HepG2 (cell line): ENCODE measurements around the gene PIP4K2B. TPM values are rescaled to one million over a fixed set of nuclear protein-coding genes. Genes with fewer than 3 reads are reported as not detected.

Source experiments
- AKAP8 ChIP-seq: sonication (generic); formaldehyde crosslinking; IDR thresholded peaks from 2 replicates; pipeline ENCODE4 v1.5.1; 2020; ENCODE audit warnings: mild to moderate bottlenecking, missing genetic modification reagents
- KAT7 ChIP-seq: IDR thresholded peaks from 2 replicates; pipeline ENCODE4 v1.6.1; 2018; ENCODE audit warnings: borderline replicate concordance, missing compliant biosample characterization
- KDM5B ChIP-seq: sonication (generic); formaldehyde crosslinking; IDR thresholded peaks from 2 replicates; pipeline ENCODE4 v1.4.0; 2020; ENCODE audit warnings: missing genetic modification reagents, mild to moderate bottlenecking, borderline replicate concordance
- NCOA1 ChIP-seq: sonication (generic); formaldehyde crosslinking; IDR thresholded peaks from 2 replicates; pipeline ENCODE4 v1.9.0; 2021; ENCODE audit warnings: missing genetic modification reagents
- TOE1 ChIP-seq: sonication (generic); formaldehyde crosslinking; IDR thresholded peaks from 2 replicates; pipeline ENCODE4 v1.4.0; 2020; ENCODE audit warnings: mild to moderate bottlenecking, missing genetic modification reagents
- XBP1 ChIP-seq: sonication (generic); formaldehyde crosslinking; IDR thresholded peaks from 2 replicates; pipeline ENCODE4 v1.5.0; 2020; ENCODE audit warnings: missing genetic modification reagents
- ZC3H4 ChIP-seq: sonication (generic); formaldehyde crosslinking; IDR thresholded peaks from 2 replicates; pipeline ENCODE4 v1.4.0; 2020; ENCODE audit warnings: missing genetic modification reagents, borderline replicate concordance
- ZFP37 ChIP-seq: sonication (generic); formaldehyde crosslinking; IDR thresholded peaks from 2 replicates; pipeline ENCODE4 v1.4.0; 2020; ENCODE audit warnings: missing genetic modification reagents, borderline replicate concordance
- ZFP41 ChIP-seq: sonication (generic); formaldehyde crosslinking; IDR thresholded peaks from 2 replicates; pipeline ENCODE4 v1.4.0; 2020; ENCODE audit warnings: mild to moderate bottlenecking, missing genetic modification reagents, borderline replicate concordance
- ZKSCAN8 ChIP-seq: IDR thresholded peaks from 2 replicates; pipeline ENCODE4 v1.6.1; 2016; ENCODE audit warnings: borderline replicate concordance, missing genetic modification reagents, missing compliant biosample characterization
- ZNF781 ChIP-seq: sonication (generic); formaldehyde crosslinking; IDR thresholded peaks from 2 replicates; pipeline ENCODE4 v1.5.1; 2020; ENCODE audit warnings: borderline replicate concordance, mild to moderate bottlenecking, missing genetic modification reagents; ENCODE audit errors: not compliant biosample characterization
- ZZZ3 ChIP-seq: sonication (generic); formaldehyde crosslinking; IDR thresholded peaks from 2 replicates; pipeline ENCODE4 v1.4.0; 2020; ENCODE audit warnings: missing genetic modification reagents, mild to moderate bottlenecking, borderline replicate concordance
- polyA plus RNA-seq, 8 experiments: library from polyadenylated mRNA; depleted of rRNA in 3 of 8; stranded (reverse) in 7 of 8; unstranded in 1 of 8; fragments of >200 nt; fragmentation: Illumina TruSeq in 4 of 8; extraction: Trizol in 4 of 8; gene quantifications; 2 replicates each; pipeline versions ENCODE4 v1.2.1 to v1.2.3, GENCODE V29; 2011 to 2016; ENCODE audit warnings: low read depth in 4 of 8, missing spikeins in 1 of 8, mixed read lengths in 1 of 8; ENCODE audit not compliant: insufficient read depth in 1 of 8
- total RNA-seq, 5 experiments: library from RNA; depleted of rRNA; stranded (reverse); fragments of >200 nt; fragmentation: Illumina TruSeq; extraction: Trizol; gene quantifications; 2 replicates each; pipeline ENCODE4 v1.2.3, GENCODE V29; 2016; ENCODE audit warnings: low read depth in 1 of 5
- TF ChIP-seq, protein P1 (sequence below): sonication (generic); formaldehyde crosslinking; IDR thresholded peaks from 2 replicates; pipeline ENCODE4 v1.4.0; 2020; ENCODE audit warnings: missing genetic modification reagents, borderline replicate concordance
- TF ChIP-seq, protein P2 (sequence below): sonication (generic); formaldehyde crosslinking; IDR thresholded peaks from 2 replicates; pipeline ENCODE4 v1.4.0; 2020; ENCODE audit warnings: missing genetic modification reagents, borderline replicate concordance
- TF ChIP-seq, protein P3 (sequence below): sonication (generic); formaldehyde crosslinking; IDR thresholded peaks from 2 replicates; pipeline ENCODE4 v1.4.0; 2020; ENCODE audit warnings: missing genetic modification reagents
- TF ChIP-seq, protein P4 (sequence below): IDR thresholded peaks from 2 replicates; pipeline ENCODE4 v1.6.1; 2018; ENCODE audit warnings: missing genetic modification reagents
- TF ChIP-seq, protein P5 (sequence below): sonication (generic); formaldehyde crosslinking; IDR thresholded peaks from 2 replicates; pipeline ENCODE4 v1.5.1; 2020; ENCODE audit warnings: mild to moderate bottlenecking, moderate library complexity, missing genetic modification reagents

PIP4K2B gene
- total and polyA plus RNA-seq, 2 of the 13 experiments (the other 11 are each of a cell fraction or from before 2014, with no cell fraction given): 20.4 to 54.0 TPM

DNA sequence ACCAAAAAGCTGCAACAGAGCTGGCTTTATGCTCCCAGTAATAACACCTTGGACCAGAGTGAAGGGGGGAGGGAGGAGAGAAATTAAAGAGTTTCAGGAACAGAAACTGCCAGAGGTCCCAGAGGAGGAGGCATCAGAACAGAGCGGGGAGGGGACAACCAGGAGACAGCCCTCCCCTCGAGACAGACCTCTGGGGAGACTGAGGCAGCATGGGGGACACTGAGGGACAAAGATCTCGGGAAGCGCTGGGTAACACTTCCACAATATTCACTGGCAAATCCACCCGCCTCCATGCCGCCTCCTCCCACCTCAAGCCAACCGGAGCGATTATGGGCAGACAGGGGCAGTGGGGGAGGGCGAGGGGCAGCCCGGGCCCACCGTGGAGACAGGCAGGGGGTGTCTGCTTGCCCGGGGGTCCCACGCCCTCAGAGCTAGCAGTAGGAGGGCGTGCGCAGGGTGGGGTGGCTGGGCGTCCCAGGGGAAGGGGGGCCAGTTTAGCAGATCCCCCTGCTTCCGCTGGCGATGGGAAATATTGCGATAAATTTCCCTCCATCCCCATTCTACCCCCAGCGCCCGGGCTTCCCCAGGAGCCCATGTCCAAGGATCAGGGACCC, 52.4 kb downstream of the PIP4K2B start (continued):
- TF ChIP-seq, protein P1, sequence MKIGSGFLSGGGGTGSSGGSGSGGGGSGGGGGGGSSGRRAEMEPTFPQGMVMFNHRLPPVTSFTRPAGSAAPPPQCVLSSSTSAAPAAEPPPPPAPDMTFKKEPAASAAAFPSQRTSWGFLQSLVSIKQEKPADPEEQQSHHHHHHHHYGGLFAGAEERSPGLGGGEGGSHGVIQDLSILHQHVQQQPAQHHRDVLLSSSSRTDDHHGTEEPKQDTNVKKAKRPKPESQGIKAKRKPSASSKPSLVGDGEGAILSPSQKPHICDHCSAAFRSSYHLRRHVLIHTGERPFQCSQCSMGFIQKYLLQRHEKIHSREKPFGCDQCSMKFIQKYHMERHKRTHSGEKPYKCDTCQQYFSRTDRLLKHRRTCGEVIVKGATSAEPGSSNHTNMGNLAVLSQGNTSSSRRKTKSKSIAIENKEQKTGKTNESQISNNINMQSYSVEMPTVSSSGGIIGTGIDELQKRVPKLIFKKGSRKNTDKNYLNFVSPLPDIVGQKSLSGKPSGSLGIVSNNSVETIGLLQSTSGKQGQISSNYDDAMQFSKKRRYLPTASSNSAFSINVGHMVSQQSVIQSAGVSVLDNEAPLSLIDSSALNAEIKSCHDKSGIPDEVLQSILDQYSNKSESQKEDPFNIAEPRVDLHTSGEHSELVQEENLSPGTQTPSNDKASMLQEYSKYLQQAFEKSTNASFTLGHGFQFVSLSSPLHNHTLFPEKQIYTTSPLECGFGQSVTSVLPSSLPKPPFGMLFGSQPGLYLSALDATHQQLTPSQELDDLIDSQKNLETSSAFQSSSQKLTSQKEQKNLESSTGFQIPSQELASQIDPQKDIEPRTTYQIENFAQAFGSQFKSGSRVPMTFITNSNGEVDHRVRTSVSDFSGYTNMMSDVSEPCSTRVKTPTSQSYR (CRISPR knock-in tag): no peak
- TF ChIP-seq, protein P2, sequence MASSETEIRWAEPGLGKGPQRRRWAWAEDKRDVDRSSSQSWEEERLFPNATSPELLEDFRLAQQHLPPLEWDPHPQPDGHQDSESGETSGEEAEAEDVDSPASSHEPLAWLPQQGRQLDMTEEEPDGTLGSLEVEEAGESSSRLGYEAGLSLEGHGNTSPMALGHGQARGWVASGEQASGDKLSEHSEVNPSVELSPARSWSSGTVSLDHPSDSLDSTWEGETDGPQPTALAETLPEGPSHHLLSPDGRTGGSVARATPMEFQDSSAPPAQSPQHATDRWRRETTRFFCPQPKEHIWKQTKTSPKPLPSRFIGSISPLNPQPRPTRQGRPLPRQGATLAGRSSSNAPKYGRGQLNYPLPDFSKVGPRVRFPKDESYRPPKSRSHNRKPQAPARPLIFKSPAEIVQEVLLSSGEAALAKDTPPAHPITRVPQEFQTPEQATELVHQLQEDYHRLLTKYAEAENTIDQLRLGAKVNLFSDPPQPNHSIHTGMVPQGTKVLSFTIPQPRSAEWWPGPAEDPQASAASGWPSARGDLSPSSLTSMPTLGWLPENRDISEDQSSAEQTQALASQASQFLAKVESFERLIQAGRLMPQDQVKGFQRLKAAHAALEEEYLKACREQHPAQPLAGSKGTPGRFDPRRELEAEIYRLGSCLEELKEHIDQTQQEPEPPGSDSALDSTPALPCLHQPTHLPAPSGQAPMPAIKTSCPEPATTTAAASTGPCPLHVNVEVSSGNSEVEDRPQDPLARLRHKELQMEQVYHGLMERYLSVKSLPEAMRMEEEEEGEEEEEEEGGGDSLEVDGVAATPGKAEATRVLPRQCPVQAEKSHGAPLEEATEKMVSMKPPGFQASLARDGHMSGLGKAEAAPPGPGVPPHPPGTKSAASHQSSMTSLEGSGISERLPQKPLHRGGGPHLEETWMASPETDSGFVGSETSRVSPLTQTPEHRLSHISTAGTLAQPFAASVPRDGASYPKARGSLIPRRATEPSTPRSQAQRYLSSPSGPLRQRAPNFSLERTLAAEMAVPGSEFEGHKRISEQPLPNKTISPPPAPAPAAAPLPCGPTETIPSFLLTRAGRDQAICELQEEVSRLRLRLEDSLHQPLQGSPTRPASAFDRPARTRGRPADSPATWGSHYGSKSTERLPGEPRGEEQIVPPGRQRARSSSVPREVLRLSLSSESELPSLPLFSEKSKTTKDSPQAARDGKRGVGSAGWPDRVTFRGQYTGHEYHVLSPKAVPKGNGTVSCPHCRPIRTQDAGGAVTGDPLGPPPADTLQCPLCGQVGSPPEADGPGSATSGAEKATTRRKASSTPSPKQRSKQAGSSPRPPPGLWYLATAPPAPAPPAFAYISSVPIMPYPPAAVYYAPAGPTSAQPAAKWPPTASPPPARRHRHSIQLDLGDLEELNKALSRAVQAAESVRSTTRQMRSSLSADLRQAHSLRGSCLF (CRISPR knock-in tag): no peak
- TF ChIP-seq ZNF781 (CRISPR knock-in tag) (no peak), XBP1 (no peak), ZKSCAN8 (CRISPR knock-in tag) (no peak), ZFP37 (CRISPR knock-in tag) (no peak), ZFP41 (CRISPR knock-in tag) (no peak; the same call in 1 of the 2 replicates), KDM5B (CRISPR knock-in tag) (no peak), TOE1 (CRISPR knock-in tag) (no peak), NCOA1 (CRISPR knock-in tag) (no peak), ZZZ3 (no peak), AKAP8 (CRISPR knock-in tag) (no peak), ZC3H4 (no peak), KAT7 (CRISPR knock-in tag) (no peak)
- TF ChIP-seq, protein P3, sequence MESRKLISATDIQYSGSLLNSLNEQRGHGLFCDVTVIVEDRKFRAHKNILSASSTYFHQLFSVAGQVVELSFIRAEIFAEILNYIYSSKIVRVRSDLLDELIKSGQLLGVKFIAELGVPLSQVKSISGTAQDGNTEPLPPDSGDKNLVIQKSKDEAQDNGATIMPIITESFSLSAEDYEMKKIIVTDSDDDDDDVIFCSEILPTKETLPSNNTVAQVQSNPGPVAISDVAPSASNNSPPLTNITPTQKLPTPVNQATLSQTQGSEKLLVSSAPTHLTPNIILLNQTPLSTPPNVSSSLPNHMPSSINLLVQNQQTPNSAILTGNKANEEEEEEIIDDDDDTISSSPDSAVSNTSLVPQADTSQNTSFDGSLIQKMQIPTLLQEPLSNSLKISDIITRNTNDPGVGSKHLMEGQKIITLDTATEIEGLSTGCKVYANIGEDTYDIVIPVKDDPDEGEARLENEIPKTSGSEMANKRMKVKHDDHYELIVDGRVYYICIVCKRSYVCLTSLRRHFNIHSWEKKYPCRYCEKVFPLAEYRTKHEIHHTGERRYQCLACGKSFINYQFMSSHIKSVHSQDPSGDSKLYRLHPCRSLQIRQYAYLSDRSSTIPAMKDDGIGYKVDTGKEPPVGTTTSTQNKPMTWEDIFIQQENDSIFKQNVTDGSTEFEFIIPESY (CRISPR knock-in tag): no peak
- TF ChIP-seq, protein P4, sequence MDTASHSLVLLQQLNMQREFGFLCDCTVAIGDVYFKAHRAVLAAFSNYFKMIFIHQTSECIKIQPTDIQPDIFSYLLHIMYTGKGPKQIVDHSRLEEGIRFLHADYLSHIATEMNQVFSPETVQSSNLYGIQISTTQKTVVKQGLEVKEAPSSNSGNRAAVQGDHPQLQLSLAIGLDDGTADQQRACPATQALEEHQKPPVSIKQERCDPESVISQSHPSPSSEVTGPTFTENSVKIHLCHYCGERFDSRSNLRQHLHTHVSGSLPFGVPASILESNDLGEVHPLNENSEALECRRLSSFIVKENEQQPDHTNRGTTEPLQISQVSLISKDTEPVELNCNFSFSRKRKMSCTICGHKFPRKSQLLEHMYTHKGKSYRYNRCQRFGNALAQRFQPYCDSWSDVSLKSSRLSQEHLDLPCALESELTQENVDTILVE (CRISPR knock-in tag): no peak
- TF ChIP-seq, protein P5, sequence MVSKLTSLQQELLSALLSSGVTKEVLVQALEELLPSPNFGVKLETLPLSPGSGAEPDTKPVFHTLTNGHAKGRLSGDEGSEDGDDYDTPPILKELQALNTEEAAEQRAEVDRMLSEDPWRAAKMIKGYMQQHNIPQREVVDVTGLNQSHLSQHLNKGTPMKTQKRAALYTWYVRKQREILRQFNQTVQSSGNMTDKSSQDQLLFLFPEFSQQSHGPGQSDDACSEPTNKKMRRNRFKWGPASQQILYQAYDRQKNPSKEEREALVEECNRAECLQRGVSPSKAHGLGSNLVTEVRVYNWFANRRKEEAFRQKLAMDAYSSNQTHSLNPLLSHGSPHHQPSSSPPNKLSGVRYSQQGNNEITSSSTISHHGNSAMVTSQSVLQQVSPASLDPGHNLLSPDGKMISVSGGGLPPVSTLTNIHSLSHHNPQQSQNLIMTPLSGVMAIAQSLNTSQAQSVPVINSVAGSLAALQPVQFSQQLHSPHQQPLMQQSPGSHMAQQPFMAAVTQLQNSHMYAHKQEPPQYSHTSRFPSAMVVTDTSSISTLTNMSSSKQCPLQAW (CRISPR knock-in tag): no peak
